MM.1S (cell line): ENCODE data around the gene LZTS3.

Source experiments
- CTCF ChIP-seq: fragments of 300-600 bp; sonication (generic); IDR thresholded peaks from 2 replicates; pipeline ENCODE4 v1.5.1; 2016; ENCODE audit warnings: antibody characterized with exemption, low read length, mixed read lengths
- EZH2 ChIP-seq: fragments of 300-600 bp; sonication (generic); optimal IDR thresholded peaks from 2 replicates; pipeline ENCODE3; 2017; ENCODE audit warnings: low read depth, mild to moderate bottlenecking, antibody characterized with exemption, low read length, mixed read lengths

- TF ChIP-seq EZH2 = no peak
- TF ChIP-seq CTCF = no peak
These were observed 12.9 kb downstream of the LZTS3 start for GRCh38 chr20:3160418-3160817.
